Naive thymus-derived CD8-positive, alpha-beta T cell (primary cell): ENCODE results near the gene VAMP1. TPM values are rescaled to one million over a fixed set of nuclear protein-coding genes. Genes with fewer than 3 reads are reported as not detected.

Source experiments
- ATAC-seq, 2 donors: fragments of 150-1000 bp; cut with Tn5 transposase in 1 of 2; sonication (Bioruptor Pico), chemical (Tn5 transposase) in 1 of 2; 1 replicate in 1 of 2; 2 replicates in 1 of 2; pipeline ENCODE4 v1.10.0; 2021; ENCODE audit warnings: mild to moderate bottlenecking in 2 of 2, moderate library complexity in 2 of 2
- POLR2A ChIA-PET: fragments of 350-600 bp; sonication (Branson Sonifier 250); formaldehyde crosslinking; loops from one replicate; lab custom pipeline; 2021; ENCODE audit warnings: antibody characterized with exemption; lab: Charles Lee
- DNase-seq, 10 donors: peaks; one replicate each; pipeline versions ENCODE4 v3.0.0 to v3.0.0-alpha.2; 2020 to 2022
- H3K27ac Mint-ChIP-seq, 10 donors: one replicate each; pipeline ENCODE4 v1.8.0; 2020 to 2022; ENCODE audit warnings: mild to moderate bottlenecking in 10 of 10, mixed read lengths in 10 of 10, moderate library complexity in 4 of 10, inconsistent platforms in 1 of 10
- H3K27me3 Mint-ChIP-seq, 5 donors: one replicate each; pipeline ENCODE4 v1.8.0; 2021 to 2022; ENCODE audit warnings: mixed read lengths in 5 of 5
- H3K36me3 Mint-ChIP-seq, 3 donors: one replicate each; pipeline ENCODE4 v1.8.0; 2020 to 2022; ENCODE audit warnings: mixed read lengths in 3 of 3, mild to moderate bottlenecking in 2 of 3, inconsistent platforms in 1 of 3
- H3K4me1 Mint-ChIP-seq, 4 donors: one replicate each; pipeline ENCODE4 v1.8.0; 2021 to 2022; ENCODE audit warnings: mixed read lengths in 4 of 4
- H3K4me3 Mint-ChIP-seq, 10 donors: one replicate each; pipeline ENCODE4 v1.8.0; 2020 to 2022; ENCODE audit warnings: mild to moderate bottlenecking in 10 of 10, mixed read lengths in 10 of 10, moderate library complexity in 6 of 10, inconsistent platforms in 1 of 10
- H3K9me3 Mint-ChIP-seq, 9 donors: one replicate each; pipeline ENCODE4 v1.8.0; 2020 to 2022; ENCODE audit warnings: mixed read lengths in 9 of 9, mild to moderate bottlenecking in 3 of 9, inconsistent platforms in 1 of 9, moderate library complexity in 1 of 9
- polyA plus RNA-seq, 3 donors: library from polyadenylated mRNA; unstranded; fragments of 300-500 nt; fragmentation: Illumina TruSeq; gene quantifications; one replicate each; pipeline ENCODE4 v1.2.3, GENCODE V29; 2021
- total RNA-seq, 8 experiments: library from RNA in 2 of 8; stranded (reverse) in 2 of 8; gene quantifications; one replicate each; pipeline ENCODE4 v1.2.3 and lab custom pipeline; 2021 to 2026

VAMP1 gene
- total and polyA plus RNA-seq, 5 experiments from 2014 or later = 9.7 to 92.6 (median 13.6) TPM

- H3K27me3 Mint-ChIP-seq = peaks cover 0 to 2% (median 0%) of the 10 kb centered on the region in 5 donors
- POLR2A ChIA-PET = interaction anchor here (2.1 kb wide), 1 partner anchor 47 kb away, joined by 5 read pairs; no protein-coding TSS in a partner anchor
- no peaks in the 10 kb centered on the region for H3K36me3 Mint-ChIP-seq
- no peaks in the 10 kb centered on the region for H3K9me3 Mint-ChIP-seq
- H3K27ac Mint-ChIP-seq = peak overlapping the region in 2 of 10 donors; percentile 48 to 76
- no peak overlapping the region for H3K4me3 Mint-ChIP-seq
- peaks cover 3 to 9% (median 5%) of the 10 kb centered on the region in 4 donors for H3K4me1 Mint-ChIP-seq
- ATAC-seq (no peak), DNase-seq (no peak)
Measured at GRCh38 chr12:6416596-6416995, 53.9 kb downstream of the VAMP1 start.

Other genes with a start within 250 kb of the VAMP1 start
- gene PLEKHG6, start 160.0 kb downstream of the VAMP1 start, total RNA-seq = not detected
- under 1 TPM; 0.14 to 0.17 (median 0.15) TPM for gene PLEKHG6, start 160.0 kb downstream of the VAMP1 start, polyA plus RNA-seq
- gene TNFRSF1A, start 128.6 kb downstream of the VAMP1 start, total RNA-seq = 10 to 100 TPM; 91.7 to 97.6 TPM
- 10 to 100 TPM; 19.5 to 43.7 (median 31.1) TPM for gene TNFRSF1A, start 128.6 kb downstream of the VAMP1 start, polyA plus RNA-seq
- gene SCNN1A, start 95.1 kb downstream of the VAMP1 start, total RNA-seq = 1 to 10 TPM; 4.0 to 4.7 TPM
- under 1 TPM; 0.06 to 0.65 (median 0.23) TPM for gene SCNN1A, start 95.1 kb downstream of the VAMP1 start, polyA plus RNA-seq
- gene LTBR, start 86.5 kb downstream of the VAMP1 start, total RNA-seq = under 1 TPM; 0.91 to 0.93 TPM
- under 1 TPM in 1 of 3 donors, not detected in 2; 0.23 TPM for gene LTBR, start 86.5 kb downstream of the VAMP1 start, polyA plus RNA-seq
- gene CD27, start 25.7 kb downstream of the VAMP1 start, total RNA-seq = 100 to 1,000 TPM; 149 to 150 TPM
- 100 to 1,000 TPM; 391 to 632 (median 577) TPM for gene CD27, start 25.7 kb downstream of the VAMP1 start, polyA plus RNA-seq
- 10 to 100 TPM; 42.5 to 45.4 TPM for gene TAPBPL, start 18.6 kb downstream of the VAMP1 start, total RNA-seq
- 100 to 1,000 TPM in 2 of 3 donors, 10 to 100 TPM in 1; 46.0 to 126 (median 106) TPM for gene TAPBPL, start 18.6 kb downstream of the VAMP1 start, polyA plus RNA-seq
- gene MRPL51, start 22.6 kb upstream of the VAMP1 start, total RNA-seq = 10 to 100 TPM; 71.6 to 77.3 TPM
- gene MRPL51, start 22.6 kb upstream of the VAMP1 start, polyA plus RNA-seq = 100 to 1,000 TPM; 220 to 230 (median 224) TPM
- 10 to 100 TPM; 40.4 to 46.3 TPM for gene NCAPD2, start 23.4 kb upstream of the VAMP1 start, total RNA-seq
- 10 to 100 TPM; 24.7 to 45.3 (median 28.1) TPM for gene NCAPD2, start 23.4 kb upstream of the VAMP1 start, polyA plus RNA-seq
- gene GAPDH, start 63.8 kb upstream of the VAMP1 start, total RNA-seq = 100 to 1,000 TPM; 355 to 363 TPM
- gene GAPDH, start 63.8 kb upstream of the VAMP1 start, polyA plus RNA-seq = 1,000 to 10,000 TPM; 1,014 to 1,110 (median 1,062) TPM
- gene IFFO1, start 85.4 kb upstream of the VAMP1 start, total RNA-seq = 10 to 100 TPM; 40.9 to 45.9 TPM
- 10 to 100 TPM in 1 of 3 donors, 1 to 10 TPM in 2; 3.7 to 10.8 (median 4.4) TPM for gene IFFO1, start 85.4 kb upstream of the VAMP1 start, polyA plus RNA-seq
- gene NOP2, start 97.6 kb upstream of the VAMP1 start, total RNA-seq = 100 to 1,000 TPM in 1 of 2 experiments, 10 to 100 TPM in 1; 99.2 to 104 TPM
- gene NOP2, start 97.6 kb upstream of the VAMP1 start, polyA plus RNA-seq = 10 to 100 TPM; 23.6 to 41.7 (median 24.7) TPM
- gene CHD4, start 136.7 kb upstream of the VAMP1 start, total RNA-seq = 100 to 1,000 TPM; 296 to 308 TPM
- gene CHD4, start 136.7 kb upstream of the VAMP1 start, polyA plus RNA-seq = 10 to 100 TPM; 31.4 to 57.3 (median 56.9) TPM
- 10 to 100 TPM; 16.6 to 18.9 TPM for gene LPAR5, start 165.3 kb upstream of the VAMP1 start, total RNA-seq
- gene LPAR5, start 165.3 kb upstream of the VAMP1 start, polyA plus RNA-seq = 10 to 100 TPM in 2 of 3 donors, 1 to 10 TPM in 1; 7.9 to 14.2 (median 12.2) TPM
- 10 to 100 TPM; 13.8 to 14.3 TPM for gene ACRBP, start 176.8 kb upstream of the VAMP1 start, total RNA-seq
- gene ACRBP, start 176.8 kb upstream of the VAMP1 start, polyA plus RNA-seq = under 1 TPM in 2 of 3 donors, not detected in 1; 0.43 to 0.50 TPM
- gene ING4, start 192.4 kb upstream of the VAMP1 start, total RNA-seq = 10 to 100 TPM; 81.2 to 90.6 TPM
- gene ING4, start 192.4 kb upstream of the VAMP1 start, polyA plus RNA-seq = 10 to 100 TPM; 89.5 to 99.6 (median 90.6) TPM
- 10 to 100 TPM; 90.5 to 94.8 TPM for gene ZNF384, start 218.7 kb upstream of the VAMP1 start, total RNA-seq
- gene ZNF384, start 218.7 kb upstream of the VAMP1 start, polyA plus RNA-seq = 10 to 100 TPM; 17.6 to 39.6 (median 26.3) TPM
- gene PIANP, start 230.1 kb upstream of the VAMP1 start, total RNA-seq = 1 to 10 TPM in 1 of 2 experiments, under 1 TPM in 1; 0.41 to 1.2 TPM
- under 1 TPM in 2 of 3 donors, not detected in 1; 0.06 to 0.30 TPM for gene PIANP, start 230.1 kb upstream of the VAMP1 start, polyA plus RNA-seq